ENCODE data around the gene SFT2D1. TPM values are rescaled to one million over a fixed set of nuclear protein-coding genes. Genes with fewer than 3 reads are reported as not detected.

SFT2D1 gene
- total and polyA plus RNA-seq, 3 donors from 2014 or later = 45.7 to 68.3 (median 64.6) TPM

DNA sequence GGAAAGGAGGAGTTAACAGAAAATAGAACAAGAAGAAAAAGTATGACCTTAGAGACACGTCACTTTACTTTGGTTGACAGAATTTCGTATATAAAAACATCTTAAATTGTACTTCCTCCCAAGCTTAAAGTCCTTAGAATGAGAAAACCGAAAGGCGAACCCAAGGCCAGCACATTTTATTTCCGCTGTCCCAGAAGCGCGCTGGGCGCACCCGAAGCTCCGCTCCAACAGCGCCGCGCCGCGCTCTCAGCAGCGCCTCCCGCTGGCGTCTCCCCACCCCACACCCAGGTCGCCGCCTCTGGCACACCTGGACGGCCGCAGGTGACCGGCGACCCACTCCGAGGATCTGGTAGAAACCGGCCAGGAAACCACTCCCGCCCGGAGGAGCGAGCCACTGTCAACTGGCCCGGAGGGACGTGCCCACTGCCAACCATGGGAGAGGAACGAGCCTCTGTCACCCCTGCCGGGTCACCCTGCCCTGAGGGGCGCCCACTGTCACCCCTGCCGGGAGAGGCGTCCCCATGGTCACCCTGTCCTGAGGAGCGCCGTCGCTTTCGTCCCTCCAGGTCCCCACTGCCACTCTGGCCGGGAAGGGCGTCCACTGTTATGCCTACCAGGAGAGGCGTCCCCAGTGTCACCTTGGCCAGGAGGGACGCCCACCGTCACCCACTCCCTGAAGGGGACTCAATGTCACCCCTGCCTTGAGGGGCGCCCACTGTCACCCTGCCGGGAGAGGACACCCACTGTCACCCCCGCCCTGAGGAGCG lies 39.6 kb upstream of the SFT2D1 start:
- H3K9me3 ChIP-seq = no peaks in the 10 kb centered on the region
- peak; percentile 82 for DNase-seq
- no peaks in the 10 kb centered on the region for H3K27me3 ChIP-seq
- H3K36me3 ChIP-seq (ENCODE audit: low read depth, missing control alignments) = no peaks in the 10 kb centered on the region
- peak overlapping the region; percentile 87 to 90 for H3K4me3 ChIP-seq
- peak overlapping the region; percentile 82 to 85 for H3K27ac ChIP-seq
- no peak for TF ChIP-seq POLR2A (IDR thresholded peaks at IDR 0.05)
- TF ChIP-seq, protein P1, sequence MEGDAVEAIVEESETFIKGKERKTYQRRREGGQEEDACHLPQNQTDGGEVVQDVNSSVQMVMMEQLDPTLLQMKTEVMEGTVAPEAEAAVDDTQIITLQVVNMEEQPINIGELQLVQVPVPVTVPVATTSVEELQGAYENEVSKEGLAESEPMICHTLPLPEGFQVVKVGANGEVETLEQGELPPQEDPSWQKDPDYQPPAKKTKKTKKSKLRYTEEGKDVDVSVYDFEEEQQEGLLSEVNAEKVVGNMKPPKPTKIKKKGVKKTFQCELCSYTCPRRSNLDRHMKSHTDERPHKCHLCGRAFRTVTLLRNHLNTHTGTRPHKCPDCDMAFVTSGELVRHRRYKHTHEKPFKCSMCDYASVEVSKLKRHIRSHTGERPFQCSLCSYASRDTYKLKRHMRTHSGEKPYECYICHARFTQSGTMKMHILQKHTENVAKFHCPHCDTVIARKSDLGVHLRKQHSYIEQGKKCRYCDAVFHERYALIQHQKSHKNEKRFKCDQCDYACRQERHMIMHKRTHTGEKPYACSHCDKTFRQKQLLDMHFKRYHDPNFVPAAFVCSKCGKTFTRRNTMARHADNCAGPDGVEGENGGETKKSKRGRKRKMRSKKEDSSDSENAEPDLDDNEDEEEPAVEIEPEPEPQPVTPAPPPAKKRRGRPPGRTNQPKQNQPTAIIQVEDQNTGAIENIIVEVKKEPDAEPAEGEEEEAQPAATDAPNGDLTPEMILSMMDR (IDR thresholded peaks at IDR 0.05) = peak; percentile 63 to 76 (median 71)
- 0 to 1% methylated on average over 17 to 39 of the region's 49 CpGs for WGBS, 2 donors
- intact Hi-C loops (cut with DNase I; ENCODE audit: low total_unique reads) = no loop called here
- H3K4me1 ChIP-seq = peaks cover 5% of the 10 kb centered on the region

DNA sequence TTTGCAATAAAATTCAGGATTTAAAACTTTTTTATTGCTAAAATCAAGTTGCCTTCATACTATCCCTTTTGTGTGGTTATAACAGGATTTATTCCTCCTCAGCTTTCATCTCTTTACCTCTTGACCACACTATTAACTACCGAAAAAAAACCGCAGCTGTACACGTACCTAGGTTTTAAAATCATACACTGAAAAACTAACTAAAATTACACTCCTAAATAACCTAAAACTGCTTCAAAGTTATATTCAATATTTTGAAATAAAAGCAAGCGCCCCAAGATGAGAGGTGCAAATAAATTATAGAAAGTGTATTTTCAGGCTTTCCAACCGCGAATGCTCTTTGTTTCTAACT lies 39.0 kb upstream of the SFT2D1 start:
- no peaks in the 10 kb centered on the region for H3K27me3 ChIP-seq
- peaks cover 5% of the 10 kb centered on the region for H3K4me1 ChIP-seq
- WGBS, 2 donors = 24 to 32% methylated on average over 6 of the region's 6 CpGs
- H3K9me3 ChIP-seq = no peaks in the 10 kb centered on the region
- intact Hi-C loops (cut with DNase I; ENCODE audit: low total_unique reads) = no loop called here
- H3K36me3 ChIP-seq (ENCODE audit: low read depth, missing control alignments) = no peaks in the 10 kb centered on the region
- TF ChIP-seq, protein P1 (IDR thresholded peaks at IDR 0.05) = no peak
- TF ChIP-seq POLR2A (IDR thresholded peaks at IDR 0.05) = no peak
- H3K27ac ChIP-seq = peak overlapping the region in 1 of 2 donors; percentile 85
- H3K4me3 ChIP-seq = peak overlapping the region; percentile 87 to 90
- no peak for DNase-seq

DNA sequence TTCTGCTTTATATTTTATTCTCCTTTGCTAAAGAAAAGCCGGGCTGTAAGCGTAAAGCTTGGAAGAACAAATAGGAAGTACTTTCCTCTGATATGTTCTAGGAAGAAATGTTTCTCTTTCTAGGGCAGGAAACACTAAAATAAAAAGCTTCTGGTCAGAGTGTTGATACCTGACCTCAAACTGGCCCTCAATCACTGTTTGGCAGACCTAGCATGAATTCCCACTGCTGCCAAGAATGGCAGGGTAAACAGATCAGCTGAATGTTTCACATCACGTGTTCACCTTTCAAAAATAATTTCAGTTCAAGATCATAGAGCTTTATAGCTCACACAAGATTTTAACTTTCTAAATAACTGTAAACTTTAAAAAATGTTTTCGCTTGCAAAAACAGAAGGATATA lies 37.5 kb upstream of the SFT2D1 start:
- intact Hi-C loops (cut with DNase I; ENCODE audit: low total_unique reads) = no loop called here
- WGBS, 2 donors = 57 to 74% methylated on average over 4 of the region's 4 CpGs
- no peak overlapping the region for H3K27ac ChIP-seq

DNA sequence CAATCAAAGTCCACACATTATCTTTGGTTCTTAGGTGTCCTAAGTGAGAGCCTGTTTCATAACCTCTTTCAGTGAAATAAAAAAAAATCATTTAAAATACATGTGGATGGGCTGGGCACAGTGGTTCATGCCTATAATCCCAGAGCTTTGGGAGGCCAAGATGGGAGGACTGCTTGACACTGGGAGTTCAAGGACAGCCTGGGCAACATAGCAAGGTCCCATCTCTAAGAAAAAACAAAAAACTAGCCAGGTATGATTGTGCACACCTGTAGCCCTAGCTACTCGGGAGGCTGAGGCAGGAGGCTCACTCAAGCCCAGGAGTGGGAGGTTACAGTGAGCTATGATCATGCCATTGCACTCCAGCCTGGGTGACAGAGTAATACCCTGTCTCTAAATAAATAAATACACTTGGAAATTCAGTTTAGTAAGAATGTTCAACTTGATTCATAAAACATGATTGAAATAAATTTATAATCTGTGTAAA lies 36.8 kb upstream of the SFT2D1 start:
- Histone ChIP-seq H3K4me1 (peaks cover 3% of the 10 kb centered on the region), H3K27ac (no peak overlapping the region), H3K36me3 (ENCODE audit: low read depth, missing control alignments) (no peaks in the 10 kb centered on the region), H3K27me3 (no peaks in the 10 kb centered on the region), H3K9me3 (no peaks in the 10 kb centered on the region), H3K4me3 (no peak overlapping the region)
- 96 to 100% methylated on average over 1 of the region's 1 CpG for WGBS, 2 donors
- TF ChIP-seq, protein P1 (IDR thresholded peaks at IDR 0.05) = no peak
- TF ChIP-seq POLR2A (IDR thresholded peaks at IDR 0.05) = no peak
- intact Hi-C loops (cut with DNase I; ENCODE audit: low total_unique reads) = no loop called here
- no peak for DNase-seq

More for the DNA sequence above, 37.5 kb upstream of the SFT2D1 start:
- Histone ChIP-seq H3K9me3 (no peaks in the 10 kb centered on the region), H3K27me3 (no peaks in the 10 kb centered on the region), H3K36me3 (ENCODE audit: low read depth, missing control alignments) (no peaks in the 10 kb centered on the region), H3K4me3 (no peak overlapping the region), H3K4me1 (peaks cover 5% of the 10 kb centered on the region)
- TF ChIP-seq, protein P1 (IDR thresholded peaks at IDR 0.05) = no peak
- TF ChIP-seq POLR2A (IDR thresholded peaks at IDR 0.05) = no peak
- no peak for DNase-seq

DNA sequence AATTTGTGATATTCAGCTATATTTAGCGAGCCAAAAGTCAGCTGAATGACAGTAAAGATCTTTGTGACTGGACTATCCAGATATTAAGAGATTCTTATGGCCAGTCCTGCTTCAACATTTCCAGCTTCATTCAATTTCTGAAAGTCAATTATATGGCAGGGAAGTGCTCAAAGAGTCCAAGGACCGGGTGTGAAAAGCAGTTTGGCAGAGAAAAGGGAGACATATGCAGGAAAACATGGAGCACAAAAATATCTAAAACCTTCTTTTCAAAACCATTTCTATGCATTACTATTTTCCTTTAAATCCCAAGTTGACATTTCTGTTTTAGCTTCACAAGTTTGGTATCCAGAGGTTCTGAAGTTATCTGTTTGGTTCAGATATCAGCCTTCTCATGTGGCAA lies 35.4 kb upstream of the SFT2D1 start:
- H3K4me1 ChIP-seq = no peaks in the 10 kb centered on the region
- H3K36me3 ChIP-seq (ENCODE audit: low read depth, missing control alignments) = no peaks in the 10 kb centered on the region
- DNase-seq = no peak
- H3K9me3 ChIP-seq = no peaks in the 10 kb centered on the region
- H3K27ac ChIP-seq = no peak overlapping the region
- no peaks in the 10 kb centered on the region for H3K27me3 ChIP-seq
- no peak for TF ChIP-seq POLR2A (IDR thresholded peaks at IDR 0.05)
- TF ChIP-seq, protein P1 (IDR thresholded peaks at IDR 0.05) = no peak
- H3K4me3 ChIP-seq = no peak overlapping the region
- intact Hi-C loops (cut with DNase I; ENCODE audit: low total_unique reads) = no loop called here
- 46 to 71% methylated on average over 2 of the region's 2 CpGs for WGBS, 2 donors

Data from testis (tissue), 3 donors.